T-helper 2 cell treated with Interferon-gamma antibody and Interleukin-4, amounts not matched to agents 100 ng/mL and 5 ng/mL, for 36 hours (primary cell): ENCODE measurements around the gene TOMM5. TPM values are rescaled to one million over a fixed set of nuclear protein-coding genes. Genes with fewer than 3 reads are reported as not detected.

Experiments used
- intact Hi-C: fragments of 100-400 bp; cut with micrococcal nuclease; formaldehyde crosslinking; loops from one replicate; pipeline ENCODE4 v1.15.1; 2023
- total RNA-seq: library from RNA; stranded (reverse); gene quantifications from 2 replicates; pipeline ENCODE4 v1.2.3, GENCODE V29; 2022

Gene TOMM5
- 101 and 103 TPM in 2 replicates for total RNA-seq

GRCh38 chr9:37592108-37592951, at the start of gene TOMM5:
TOMM5 (minus strand) TSS chr9:37592597; CDS start chr9:37592532, 65 bp downstream.
- intact Hi-C loops = loop anchor here (1.0 to 5.0 kb wide), 8 partner anchors 16 to 312 kb away; partner anchors contain the start of genes EXOSC3, FBXO10, FRMPD1 and POLR1E

- intact Hi-C loops = no loop called here
These were observed 48.9 kb upstream of the TOMM5 start for GRCh38 chr9:37641331-37641730.

GRCh38 chr9:37640246-37640645, 47.8 kb upstream of the TOMM5 start:
- intact Hi-C loops = no loop called here

- intact Hi-C loops = no loop called here
These were observed 47.4 kb upstream of the TOMM5 start for GRCh38 chr9:37639841-37640240.

- intact Hi-C loops = no loop called here
These were observed 46.8 kb upstream of the TOMM5 start for GRCh38 chr9:37639109-37639762.

GRCh38 chr9:37636511-37637448, 44.4 kb upstream of the TOMM5 start:
- intact Hi-C loops = no loop called here

GRCh38 chr9:37635808-37636207, 43.4 kb upstream of the TOMM5 start:
- intact Hi-C loops = no loop called here

GRCh38 chr9:37632479-37632878, 40.1 kb upstream of the TOMM5 start:
- intact Hi-C loops = no loop called here

GRCh38 chr9:37626708-37627292, 34.4 kb upstream of the TOMM5 start:
- intact Hi-C loops = no loop called here

- intact Hi-C loops = no loop called here
These were observed 33.4 kb upstream of the TOMM5 start for GRCh38 chr9:37625758-37626147.

GRCh38 chr9:37625036-37625757, 32.8 kb upstream of the TOMM5 start:
- intact Hi-C loops = no loop called here

GRCh38 chr9:37624073-37624472, 31.7 kb upstream of the TOMM5 start:
- intact Hi-C loops = no loop called here

GRCh38 chr9:37623267-37623666, 30.9 kb upstream of the TOMM5 start:
- intact Hi-C loops = no loop called here

- intact Hi-C loops = no loop called here
These were observed 30.1 kb upstream of the TOMM5 start for GRCh38 chr9:37622462-37622861.

GRCh38 chr9:37621273-37622121, 29.1 kb upstream of the TOMM5 start:
- intact Hi-C loops = no loop called here

GRCh38 chr9:37620396-37620795, 28.0 kb upstream of the TOMM5 start:
- intact Hi-C loops = no loop called here

GRCh38 chr9:37619806-37620205, 27.4 kb upstream of the TOMM5 start:
- intact Hi-C loops = no loop called here

- intact Hi-C loops = no loop called here
These were observed 26.4 kb upstream of the TOMM5 start for GRCh38 chr9:37618817-37619216.

- intact Hi-C loops = no loop called here
These were observed 25.4 kb upstream of the TOMM5 start for GRCh38 chr9:37617832-37618231.

- intact Hi-C loops = no loop called here
These were observed 24.8 kb upstream of the TOMM5 start for GRCh38 chr9:37617161-37617560.
